Esophagus mucosa (tissue), 1 donor: Measurements from ENCODE around the gene RPL18A. TPM values are rescaled to one million over a fixed set of nuclear protein-coding genes. Genes with fewer than 3 reads are reported as not detected.

ENCODE experiments used
- ATAC-seq: fragments of 200-7000 bp; cut with Tn5 transposase; one replicate; pipeline ENCODE4 v1.9.1; 2020
- total RNA-seq: library from RNA; stranded (reverse); gene quantifications from one replicate; pipeline ENCODE4 v1.2.4, GENCODE V29; 2023
- donor health status: DM: yes; HTN: yes; CAD: no.

RPL18A gene
- total RNA-seq = 2,571 TPM

DNA sequence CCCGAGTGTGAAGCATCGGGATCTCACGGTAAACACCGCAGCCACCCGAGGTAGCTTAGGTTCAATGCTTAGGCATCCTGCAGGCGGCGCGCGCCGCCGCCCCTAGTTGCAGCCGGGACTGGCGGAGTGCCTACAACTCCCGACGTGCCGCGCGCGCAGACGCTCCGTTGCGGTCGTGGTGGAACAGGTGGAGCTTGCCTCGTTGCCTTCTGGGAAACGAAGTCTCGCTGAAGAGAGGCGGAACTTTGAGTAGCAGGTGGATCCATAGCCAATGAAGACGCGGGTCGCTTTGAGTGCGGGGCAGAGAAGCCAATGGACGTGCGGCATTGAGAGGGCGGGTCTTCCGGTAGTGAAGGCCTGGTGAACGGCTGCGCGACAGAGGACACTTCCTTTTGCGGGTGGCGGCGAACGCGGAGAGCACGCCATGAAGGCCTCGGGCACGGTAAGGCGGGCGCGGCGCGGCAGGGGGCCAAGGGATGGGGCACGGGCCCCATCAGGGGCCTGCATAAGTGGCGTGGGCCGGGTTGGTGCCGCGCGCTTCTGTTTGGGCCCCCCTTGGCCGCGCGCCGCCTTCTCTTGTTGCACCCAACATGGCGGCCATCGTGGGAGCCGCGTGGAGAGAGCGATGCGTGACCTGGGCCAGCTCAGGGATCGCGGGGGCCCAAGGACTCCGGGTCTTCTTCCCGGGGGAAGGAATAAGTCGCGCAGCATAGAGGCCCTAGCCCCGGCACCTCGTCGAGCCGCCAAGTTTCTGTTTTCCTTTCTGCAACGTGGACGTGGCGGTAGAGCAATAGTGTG lies at the start of gene RPL18A:
Gene RPL18A (plus strand): TSS at position 378 of the 798 bp plus-strand sequence. CDS start 47 bp downstream, at position 425.
- peak; percentile 92 for ATAC-seq

DNA sequence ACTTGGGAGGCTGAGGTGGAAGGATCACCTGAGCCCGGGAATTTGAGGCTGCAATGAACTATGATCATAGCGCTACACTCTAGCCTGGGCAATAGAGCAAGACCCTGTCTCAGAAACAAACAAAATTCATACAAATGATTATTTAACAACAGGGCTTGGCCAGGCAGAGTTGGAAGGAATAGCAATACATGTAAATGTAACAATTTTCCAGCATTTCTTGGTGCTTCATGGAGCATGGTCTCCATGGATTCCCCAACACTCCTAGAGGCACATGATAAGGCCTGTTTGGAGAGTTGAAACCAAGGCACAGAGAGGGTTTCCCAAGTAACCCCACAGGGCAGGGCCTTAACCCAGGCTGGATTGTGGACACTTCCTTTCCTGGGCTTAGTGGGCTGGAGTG lies 48.6 kb upstream of the RPL18A start:
- ATAC-seq = no peak

DNA sequence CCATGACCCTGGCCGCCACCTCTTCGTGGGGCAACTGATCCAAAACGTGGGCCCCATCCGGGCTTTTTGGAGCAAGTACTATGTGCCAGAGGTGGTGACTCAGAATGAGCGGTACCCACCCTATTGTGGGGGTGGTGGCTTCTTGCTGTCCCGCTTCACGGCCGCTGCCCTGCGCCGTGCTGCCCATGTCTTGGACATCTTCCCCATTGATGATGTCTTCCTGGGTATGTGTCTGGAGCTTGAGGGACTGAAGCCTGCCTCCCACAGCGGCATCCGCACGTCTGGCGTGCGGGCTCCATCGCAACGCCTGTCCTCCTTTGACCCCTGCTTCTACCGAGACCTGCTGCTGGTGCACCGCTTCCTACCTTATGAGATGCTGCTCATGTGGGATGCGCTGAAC lies 48.0 kb upstream of the RPL18A start:
- no peak for ATAC-seq

DNA sequence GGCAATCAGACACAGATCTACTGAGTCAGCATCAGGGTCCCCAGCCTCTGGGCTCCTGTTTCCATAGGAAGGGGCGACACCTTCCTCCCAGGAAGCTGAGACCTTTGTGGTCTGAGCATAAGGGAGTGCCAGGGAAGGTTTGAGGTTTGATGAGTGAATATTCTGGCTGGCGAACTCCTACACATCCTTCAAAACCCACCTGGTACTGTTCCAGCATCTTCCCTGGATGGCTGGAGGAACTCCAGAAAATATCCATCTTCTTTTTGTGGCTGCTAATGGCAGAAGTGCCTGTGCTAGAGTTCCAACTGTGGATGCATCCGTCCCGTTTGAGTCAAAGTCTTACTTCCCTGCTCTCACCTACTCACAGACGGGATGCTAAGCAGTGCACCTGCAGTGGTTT lies 47.6 kb upstream of the RPL18A start:
- ATAC-seq = no peak

DNA sequence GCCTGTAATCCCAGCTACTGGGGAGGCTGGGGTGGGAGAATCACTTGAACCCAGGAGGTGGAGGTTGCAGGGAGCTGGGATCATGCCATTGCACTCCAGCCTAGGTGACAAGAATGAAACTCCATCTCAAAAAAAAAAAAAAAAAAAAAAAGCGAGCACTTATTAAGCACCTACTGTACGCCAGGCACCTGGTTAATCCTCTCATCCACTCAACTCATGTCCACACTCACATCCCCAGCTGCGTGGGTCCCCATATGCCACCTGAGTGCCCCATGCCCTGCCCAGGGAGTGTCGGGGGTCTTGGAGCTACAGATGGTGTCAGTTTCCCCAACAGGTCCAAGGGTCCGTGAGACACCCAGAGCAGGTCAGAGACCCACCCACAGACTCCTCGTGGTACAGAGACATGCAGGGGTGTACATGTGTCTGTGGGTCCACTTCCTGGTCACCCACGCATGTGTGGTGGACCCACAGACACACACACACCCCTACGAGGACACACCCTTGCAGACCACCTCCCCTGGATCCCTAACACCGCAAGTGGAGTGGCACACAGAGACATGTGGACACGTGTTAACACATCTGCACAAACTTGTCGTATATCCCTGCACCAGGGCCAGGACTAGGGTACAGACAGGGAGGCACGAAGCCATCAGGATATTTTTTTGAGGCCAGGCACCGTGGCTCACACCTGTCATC lies 41.9 kb upstream of the RPL18A start:
- peak; percentile 50 for ATAC-seq

DNA sequence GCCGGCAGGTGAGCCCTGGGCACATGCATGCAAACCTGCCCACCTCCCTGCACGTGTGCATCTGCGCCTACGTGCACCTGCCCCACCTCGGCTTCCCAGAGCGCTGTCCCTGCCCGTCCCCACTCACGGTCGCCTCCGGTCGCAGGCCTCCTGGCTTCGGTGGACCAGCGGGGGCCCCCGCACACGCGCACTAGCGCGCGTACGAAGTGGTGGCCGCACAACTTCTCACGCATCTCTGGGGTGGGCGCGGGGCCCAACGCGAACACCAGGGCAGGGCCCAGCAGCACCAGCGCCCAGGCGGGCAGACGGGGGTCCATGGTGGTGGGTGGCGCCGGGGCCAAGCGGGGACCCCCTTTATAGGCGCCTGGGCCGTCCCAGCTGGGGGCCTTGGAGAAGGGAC lies 38.5 kb upstream of the RPL18A start, which contains the start of gene INSL3:
Gene INSL3 (minus strand): TSS at position 330 of the 400 bp plus-strand sequence. CDS start 13 bp downstream, at position 317.
- ATAC-seq = peak; percentile 24

DNA sequence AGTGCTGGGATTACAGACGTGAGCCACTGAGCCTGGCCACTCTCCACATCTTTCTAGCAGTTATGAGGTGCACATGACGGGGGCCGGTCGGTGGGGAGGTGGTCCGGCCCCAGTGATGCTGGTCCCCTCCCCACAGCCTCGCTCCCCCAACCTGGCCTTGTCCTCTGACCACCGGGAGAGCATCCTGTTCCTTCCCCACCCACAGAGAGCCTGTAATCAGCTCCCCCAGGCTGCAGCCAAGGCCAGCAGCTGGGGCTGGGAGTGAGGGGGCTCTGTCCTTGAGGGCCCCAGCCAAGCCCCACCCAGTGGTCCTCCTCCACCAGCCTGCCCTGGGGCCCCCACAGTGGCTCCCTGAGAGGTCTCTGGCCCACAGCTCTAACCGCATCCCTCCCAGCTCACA lies 35.4 kb upstream of the RPL18A start:
- ATAC-seq = peak; percentile 17

DNA sequence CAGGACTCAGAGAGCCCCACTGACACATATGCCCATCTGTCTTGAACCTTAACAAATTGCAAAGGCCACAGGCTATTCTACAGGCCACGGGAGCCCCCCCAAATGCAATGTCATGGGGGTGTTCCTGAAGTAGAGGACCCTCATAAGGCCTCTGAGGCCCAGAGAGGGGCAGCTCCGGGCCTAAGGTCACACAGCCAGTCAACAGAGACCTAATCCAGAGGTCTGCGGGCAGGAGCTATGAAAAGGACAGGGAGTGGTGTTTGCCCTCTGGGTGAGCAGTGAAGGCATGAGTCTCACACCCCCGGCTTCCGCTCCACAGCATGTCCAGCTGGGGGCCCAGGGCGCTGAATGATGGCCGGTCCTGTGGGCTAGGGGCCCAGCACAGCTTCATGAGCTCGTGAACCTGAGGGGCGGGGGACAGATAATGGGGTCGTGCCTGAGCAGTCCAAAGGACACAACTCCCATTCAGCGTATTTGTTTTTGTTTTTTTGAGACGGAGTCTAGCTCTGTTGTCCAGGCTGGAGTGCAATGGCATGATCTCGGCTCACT lies 33.1 kb upstream of the RPL18A start:
- no peak for ATAC-seq

DNA sequence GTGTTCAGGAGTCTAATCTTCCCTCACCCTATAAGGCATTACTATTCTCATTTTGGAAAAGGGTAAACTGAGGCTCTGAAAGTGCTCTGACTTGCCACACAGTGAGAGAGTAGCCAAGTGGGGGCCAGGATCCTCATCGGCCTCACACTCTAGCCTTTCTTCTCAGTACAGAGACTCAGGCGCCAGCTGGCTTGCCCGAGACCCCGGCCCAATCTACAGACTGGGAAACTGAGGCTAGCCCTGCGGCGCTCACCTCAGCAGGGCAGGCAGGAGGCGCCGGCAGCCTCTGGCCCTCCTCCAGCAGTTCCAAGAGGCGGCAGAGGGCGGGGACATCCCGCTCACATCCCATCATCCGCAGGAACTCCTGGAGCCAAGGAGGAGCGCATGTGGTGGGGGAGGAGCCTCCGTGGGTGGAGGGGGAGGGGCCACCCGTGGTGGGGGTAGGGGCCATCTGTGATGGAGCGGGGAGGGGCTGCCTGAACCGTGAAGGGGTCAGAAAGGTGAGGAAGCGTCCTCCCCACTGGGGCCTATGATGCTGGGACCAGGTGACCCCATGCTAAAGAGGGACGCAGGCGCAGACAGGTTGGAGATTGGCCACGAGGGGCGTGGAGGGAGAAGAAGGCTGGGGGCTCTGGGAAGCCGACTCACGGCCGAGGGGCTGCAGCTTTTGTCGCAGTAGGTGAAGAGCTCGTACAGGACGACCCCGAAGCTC lies 29.7 kb upstream of the RPL18A start:
- no peak for ATAC-seq

DNA sequence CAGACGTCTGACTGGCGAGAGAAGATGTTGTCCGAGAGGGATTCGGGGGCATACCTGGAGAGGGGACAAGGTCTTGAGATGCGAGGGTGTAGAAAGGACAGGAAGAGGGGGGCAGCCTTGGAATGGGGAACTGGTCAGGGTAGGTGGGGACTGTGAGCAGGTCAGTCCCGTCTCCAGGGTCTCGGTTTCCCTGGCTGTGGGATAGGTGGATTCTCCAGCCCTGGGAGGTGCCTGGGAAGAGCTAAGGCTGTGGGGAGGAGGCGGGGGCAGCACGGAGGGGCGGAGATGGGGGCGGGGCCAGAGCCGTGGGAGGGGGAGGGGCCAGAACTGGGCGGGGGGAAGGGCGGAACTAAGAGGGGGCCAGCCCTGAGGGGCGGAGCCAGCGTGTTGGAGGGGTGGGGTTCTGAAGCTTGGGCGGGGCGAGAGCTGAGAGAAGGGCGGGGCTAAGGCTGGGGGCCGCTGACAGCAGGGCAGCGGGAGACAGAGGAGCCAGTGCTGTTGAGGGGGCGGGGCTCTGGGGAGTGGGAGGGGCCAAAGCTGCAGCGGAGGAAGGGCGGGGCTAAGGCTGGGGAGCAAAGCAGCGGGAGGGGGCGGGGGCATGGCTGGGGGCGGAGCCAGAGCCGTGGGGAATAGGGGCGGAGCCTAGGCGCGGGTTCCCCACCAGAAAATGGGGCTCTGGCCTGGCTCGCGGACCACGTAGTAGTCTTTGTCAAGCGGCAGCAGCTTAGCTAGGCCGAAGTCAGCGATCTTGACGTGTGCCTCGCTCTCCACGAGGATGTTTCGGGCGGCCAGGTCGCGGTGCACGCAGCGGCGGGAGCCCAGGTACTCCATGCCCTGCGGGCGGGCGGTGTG lies 28.9 kb upstream of the RPL18A start:
- ATAC-seq = peak; percentile 86

DNA sequence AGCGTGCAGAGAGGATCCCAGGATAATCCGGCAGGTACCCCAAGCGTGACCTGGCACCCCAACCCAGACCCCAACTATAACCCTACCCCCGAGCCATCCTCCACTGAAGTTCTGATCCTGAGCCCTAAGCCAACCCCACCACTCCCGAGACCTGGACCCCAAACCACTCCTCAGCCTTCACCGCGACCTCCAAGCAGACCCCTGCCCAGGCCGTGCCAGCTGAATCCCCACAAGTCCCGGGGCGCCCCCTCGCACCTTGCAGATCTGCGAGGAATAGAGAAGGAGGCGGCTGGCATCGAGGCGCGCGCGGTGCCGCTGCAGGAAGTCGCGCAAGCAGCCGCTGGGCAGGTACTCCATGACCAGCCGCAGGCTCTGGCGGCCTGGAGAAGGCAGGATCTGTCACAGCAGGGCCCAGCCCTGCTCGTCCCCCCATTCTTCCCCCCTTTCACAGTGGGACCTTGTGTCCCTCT lies 28.3 kb upstream of the RPL18A start:
- ATAC-seq = peak; percentile 12

DNA sequence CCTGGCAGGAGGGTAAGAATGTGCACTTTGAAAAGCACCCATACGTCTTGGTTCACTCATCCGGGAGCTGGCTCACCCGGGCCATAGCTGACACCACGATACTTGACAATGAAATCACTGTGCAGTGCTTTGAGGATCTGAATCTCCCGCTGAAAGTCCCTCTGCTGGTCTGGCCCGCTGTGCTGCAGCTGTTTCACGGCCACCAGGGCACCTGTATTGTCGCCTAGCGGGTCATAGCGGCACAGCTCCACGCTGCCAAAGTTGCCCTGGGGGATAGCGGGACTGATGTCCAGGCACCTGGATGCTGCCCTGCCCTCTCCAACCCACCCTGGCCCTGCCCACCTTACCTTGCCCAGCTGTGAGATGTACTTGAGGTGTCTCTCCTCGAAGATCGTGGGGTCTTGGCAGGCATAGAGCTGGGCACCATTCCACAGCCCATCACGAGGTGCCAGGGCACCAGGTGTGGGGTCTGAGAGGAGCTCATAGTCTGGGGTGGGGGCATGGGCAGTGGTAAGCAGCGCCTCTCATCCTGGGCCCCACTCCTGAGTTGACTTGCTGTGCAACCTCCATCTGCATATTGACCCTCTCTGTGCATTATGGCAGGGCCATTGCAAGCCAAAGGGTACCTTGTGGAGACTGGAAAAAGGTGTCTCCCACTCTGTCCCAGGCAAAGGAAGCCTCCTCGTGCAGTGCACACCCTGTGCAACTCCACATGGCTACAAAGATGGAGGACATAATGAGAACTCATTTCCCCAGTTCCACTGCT lies 27.1 kb upstream of the RPL18A start:
- no peak for ATAC-seq

DNA sequence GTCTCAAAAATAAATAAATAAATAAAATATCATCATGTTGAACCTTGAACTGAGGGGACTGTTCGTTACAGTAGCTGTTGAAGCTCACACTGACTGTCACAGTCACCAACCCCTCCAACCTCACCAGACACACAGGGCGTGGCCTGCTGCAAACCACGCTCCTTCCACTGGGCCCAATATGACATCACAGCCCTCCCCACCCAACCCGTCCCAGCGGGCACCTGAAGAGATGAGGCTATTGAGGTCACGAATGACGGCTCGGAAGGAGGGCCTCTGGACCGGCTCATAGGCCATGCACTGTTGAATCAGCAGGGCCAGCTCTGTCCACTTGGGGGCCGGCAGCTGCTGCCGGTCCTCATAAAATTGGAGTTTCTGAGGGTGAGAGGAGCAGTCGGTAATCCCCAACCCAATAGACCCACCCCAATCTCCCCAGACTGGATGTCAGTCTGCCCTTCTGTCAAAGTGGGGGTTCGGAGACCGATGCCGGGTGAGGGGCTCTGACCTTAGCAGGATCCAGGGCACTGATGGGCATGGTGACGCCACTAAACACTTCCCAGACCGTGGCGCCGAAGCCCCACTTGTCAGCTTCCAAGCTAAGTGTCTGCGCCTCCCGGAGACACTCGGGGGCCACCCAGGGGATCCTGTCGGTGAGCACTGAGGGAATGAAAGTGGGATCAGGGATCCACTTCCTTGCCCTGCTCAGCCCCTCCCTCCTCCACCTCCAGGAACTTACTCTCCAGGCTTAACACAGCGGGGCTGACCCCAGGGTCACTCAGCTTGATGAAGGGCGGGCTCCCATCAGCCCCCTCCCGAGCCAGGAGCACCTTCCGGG lies 25.1 kb upstream of the RPL18A start:
- no peak for ATAC-seq

DNA sequence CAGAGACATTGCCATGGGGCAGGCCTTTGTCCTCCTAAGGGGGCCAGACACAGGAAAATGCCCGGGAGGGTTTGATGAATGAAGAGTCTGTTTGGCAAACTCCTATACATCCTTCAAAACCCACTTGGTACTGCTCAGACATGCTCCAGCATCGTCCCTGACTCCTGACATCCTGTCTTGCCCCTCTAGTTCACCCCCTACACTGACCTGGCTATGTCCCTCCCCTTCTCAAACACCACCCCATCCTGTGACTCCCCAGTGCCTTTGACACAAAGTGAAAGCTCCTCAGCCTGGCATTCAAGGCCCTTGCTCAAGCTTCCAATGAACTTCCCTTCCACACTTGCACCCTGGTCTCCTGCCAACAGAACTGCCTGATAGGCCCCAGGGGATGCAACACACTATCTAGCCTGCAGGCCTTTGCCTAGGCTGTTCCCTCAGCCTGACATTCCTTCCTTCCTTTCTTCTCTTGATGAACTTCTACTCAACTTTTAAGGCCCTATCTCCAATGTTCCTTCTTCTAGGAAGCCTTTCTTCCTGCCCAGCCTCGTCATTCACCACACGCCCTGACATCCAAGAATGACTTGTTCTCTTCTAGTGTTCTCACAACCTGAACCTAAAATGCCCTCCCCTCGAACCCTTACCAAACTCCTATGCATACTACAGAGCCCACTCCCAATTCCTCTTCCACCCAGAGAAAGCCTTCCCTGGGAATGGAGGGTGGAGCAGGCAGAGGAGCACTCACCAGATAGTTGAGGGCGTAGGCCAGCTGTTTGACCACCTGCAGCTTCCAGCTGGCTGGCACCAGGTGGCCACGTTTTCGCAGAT lies 24.3 kb upstream of the RPL18A start:
- ATAC-seq = no peak

DNA sequence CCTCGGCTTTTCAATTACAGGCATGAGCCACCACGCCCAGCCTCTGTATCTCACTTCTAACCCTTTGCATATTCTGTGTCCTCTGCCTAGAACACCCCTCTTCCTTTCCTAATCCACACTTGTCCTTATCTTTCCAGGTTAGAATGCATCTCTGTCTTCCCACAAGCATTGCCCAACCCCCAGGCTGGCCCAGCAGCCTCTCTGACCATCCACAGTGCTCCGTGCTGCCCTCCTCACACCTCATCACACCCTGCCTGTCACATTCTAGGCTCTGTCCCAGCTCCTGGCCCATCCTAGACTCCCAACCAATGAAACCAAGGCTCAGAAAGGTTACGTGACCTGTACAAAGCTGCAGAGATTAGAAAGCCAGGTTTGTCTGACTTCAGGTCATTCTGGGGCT lies 23.2 kb upstream of the RPL18A start:
- ATAC-seq = no peak

DNA sequence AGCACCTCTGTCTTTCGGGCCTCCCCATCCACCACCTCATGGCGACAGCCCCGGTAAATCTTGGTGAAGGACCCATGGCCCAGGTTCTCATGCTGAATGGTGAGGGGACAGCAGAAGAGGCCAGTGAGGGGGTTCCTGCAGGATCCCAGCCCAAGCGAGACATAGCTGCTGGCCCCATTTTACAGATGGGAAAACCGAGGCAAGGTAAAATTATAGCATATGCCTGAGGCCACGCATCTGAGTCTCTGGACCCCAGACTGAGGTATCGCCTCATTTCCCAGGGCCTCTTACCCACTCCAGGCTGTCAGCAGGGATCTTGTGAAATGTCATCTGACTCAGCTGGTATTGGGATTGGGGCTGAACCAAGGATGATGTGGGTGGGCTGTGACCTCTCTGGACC lies 21.7 kb upstream of the RPL18A start:
- no peak for ATAC-seq

DNA sequence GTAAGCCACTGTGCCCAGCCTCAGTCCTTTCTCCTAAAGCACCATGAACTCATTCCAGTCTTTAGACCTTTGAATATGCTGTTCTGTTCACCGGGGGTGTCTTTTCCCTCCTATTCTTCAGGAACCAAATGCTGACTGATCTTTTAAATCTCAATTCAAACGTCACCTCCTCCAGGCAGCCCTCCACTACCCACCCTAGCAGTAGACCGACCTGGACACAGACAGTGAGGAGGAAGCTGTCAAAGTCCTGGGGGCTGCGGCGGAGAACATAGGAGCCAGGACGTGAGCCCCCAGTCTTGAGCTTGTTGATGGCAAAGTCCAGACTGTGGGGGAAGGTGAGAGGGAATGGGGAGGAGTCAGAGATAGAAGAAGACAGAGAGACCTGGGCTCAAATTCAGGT lies 19.7 kb upstream of the RPL18A start:
- no peak for ATAC-seq

DNA sequence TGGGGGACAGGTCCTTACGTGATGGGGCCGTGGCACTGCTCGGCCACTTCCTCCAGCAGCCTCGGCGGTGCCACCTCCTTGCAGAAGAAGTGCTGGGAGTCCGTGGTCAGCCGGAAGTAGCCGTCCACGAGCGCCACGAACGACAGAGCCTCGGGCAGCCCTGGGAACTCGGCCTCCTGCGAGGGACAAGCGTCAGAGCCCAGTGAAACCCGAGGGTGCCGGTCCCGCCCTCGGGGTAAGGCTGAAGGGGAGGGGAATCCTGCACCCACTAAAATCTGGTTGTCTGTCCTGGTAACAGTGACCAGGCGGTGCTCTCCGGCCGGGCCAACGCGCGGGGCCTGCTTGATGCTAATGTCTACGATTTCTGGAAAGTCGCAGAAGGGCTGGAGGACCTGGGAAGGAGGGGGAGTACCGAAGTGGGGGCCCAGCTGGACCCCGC lies 18.3 kb upstream of the RPL18A start:
- ATAC-seq = no peak
